NCI-H2227 treated with DMSO at 0.1 percent for 48 hours (cell line): ENCODE measurements around the gene CCDC27.
"Not testable (repeated sequence)": the region's sequence is repeated elsewhere in the genome, so short reads cannot be mapped to it uniquely, and the experiment has no call there.

Experiments used
- DNase-seq: peaks from one replicate; lab custom pipeline; 2025; lab: John Stamatoyannopoulos, UW

The CCDC27 gene

DNA sequence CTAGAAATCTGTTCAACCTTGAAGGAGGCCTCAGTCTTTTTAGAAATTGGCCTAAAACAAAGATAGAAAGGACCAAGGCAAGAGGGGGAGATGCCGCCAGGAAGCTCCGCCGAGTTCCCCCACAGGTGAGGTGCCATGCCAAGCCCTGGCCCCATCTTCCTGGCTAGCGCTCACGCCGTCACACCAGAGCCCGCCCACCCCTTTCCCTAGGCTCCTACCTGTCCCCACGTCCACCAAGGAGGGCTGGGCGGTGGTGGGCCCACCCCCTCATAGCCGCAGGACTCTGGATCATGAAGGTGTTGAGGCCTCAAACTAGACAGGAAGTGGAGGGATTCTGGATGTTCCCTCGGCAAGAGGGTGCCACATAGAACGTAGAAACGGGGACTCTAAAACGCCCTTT lies 15.5 kb upstream of the CCDC27 start:
- no peak for DNase-seq

GRCh38 chr1:3738943-3739342 lies 13.3 kb upstream of the CCDC27 start:
- no peak for DNase-seq

DNA sequence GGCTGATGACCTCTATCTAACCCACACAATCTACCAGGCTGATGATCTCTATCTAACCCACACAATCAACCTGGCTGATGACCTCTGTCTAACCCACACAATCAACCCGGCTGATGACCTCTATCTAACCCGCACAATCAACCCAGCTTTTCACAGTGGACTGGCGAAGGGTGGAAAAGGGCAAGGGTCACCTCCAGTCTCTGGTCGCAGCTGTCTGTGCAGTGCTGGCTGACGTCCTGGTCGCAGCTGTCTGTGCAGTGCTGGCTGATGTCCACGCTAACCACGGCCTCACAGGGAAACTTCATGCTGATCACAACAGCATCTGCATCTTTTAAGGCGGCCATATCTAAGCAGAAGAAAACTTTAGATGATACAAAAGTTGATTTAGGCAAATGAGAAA lies 12.2 kb upstream of the CCDC27 start:
- DNase-seq, result no peak

DNA sequence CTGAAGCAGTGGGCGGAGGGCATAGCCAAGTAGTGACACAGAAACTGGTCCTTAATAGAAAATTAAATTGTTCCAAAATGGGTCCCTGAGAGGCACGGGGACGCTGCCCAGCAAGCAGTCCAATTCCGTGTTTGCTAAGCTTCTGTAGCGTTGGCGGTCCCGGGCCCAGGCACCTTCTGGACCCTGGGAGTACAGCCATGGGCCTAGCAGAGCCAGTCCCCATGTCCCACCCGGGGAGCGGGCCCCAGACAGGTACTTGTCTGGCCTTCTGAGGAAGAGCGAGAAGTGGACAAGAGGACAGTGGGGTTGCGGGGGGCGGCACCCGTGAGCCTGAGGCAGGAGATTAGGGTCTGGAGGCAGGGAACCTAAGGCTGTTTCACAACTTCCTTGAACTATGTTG lies 11.5 kb upstream of the CCDC27 start:
- no peak for DNase-seq

GRCh38 chr1:3741566-3742438 lies 10.4 kb upstream of the CCDC27 start:
- no peak for DNase-seq

GRCh38 chr1:3742439-3743298 lies 9.6 kb upstream of the CCDC27 start:
- no peak for DNase-seq

DNA sequence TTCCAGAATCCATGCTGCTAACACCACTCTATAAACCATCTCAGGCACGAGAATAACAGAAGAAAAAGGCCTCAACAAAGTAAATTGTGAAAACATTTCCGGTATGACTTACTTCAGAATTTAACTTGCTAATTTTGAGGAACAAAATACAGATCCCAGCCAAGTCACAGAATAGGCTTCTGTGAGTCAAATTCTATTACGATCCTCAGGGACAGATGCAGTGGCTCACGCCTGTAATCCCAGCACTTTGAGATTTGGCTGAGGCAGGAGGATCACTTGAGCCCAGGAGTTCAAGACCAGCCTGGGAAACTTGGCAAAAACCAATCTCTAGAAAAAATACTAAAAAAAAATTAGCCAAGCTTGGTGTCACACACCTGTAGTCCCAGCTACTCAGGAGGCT lies 8.8 kb upstream of the CCDC27 start:
- no peak for DNase-seq

DNA sequence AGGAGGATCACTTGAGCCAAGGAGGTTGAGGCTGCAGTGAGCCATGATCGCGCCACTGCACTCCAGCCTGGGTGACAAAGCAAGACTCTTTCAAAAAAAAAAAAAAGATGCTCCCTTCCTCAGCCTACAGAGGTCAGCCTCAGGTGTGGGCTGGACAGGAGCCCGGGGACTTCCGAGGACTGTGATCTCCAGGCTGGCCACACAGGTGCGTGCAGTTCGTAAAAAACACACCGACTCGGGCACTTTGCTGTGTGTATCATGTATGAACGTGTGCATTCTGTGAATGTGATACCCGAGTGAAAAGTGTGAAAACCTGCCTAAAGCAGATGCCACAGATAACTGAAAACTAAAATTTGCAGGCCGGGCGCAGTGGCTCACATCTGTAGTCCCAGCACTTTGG lies 8.4 kb upstream of the CCDC27 start:
- DNase-seq, result no peak

DNA sequence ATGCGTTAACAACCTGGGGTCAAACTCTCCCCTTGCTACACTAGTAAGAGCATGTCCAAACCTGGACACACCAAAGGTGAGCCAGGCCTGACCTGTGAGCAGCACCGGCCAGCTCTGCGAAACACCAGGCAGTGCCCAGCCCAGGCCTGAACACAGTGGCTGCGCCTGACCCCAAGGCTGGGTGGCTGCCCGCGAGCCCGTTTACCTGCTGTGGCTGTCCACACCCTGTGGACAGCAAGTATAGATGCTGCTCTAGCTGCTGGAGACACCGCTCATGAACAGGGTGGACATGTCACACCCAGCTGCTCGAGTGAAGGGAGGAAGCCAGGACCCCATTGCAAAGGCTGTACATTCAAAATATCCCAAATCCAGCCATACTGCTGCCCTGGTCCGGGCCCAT lies 7.6 kb upstream of the CCDC27 start:
- no peak for DNase-seq

DNA sequence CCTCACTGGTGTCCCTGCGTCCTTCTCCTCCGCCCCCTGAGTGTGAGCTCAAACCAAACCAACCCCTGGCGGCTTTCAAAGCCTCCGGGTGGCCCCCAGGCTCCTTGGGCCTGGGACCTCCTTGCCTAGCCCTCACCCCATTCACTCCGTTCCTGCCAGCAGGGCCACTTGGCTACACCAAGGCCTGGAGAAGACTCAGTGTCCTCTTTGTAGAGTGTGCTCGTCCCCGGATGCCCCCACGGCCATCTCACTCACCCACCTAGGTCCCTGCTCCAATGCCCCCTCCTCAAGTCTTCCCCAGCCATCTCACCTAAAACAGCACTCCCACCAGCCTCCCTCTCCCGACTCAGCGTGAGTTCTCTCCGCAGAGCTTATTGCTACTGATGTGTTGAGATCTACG lies 7.2 kb upstream of the CCDC27 start:
- DNase-seq, result no peak

- no peak for DNase-seq
Observed at GRCh38 chr1:3745590-3746381, 6.5 kb upstream of the CCDC27 start.

DNA sequence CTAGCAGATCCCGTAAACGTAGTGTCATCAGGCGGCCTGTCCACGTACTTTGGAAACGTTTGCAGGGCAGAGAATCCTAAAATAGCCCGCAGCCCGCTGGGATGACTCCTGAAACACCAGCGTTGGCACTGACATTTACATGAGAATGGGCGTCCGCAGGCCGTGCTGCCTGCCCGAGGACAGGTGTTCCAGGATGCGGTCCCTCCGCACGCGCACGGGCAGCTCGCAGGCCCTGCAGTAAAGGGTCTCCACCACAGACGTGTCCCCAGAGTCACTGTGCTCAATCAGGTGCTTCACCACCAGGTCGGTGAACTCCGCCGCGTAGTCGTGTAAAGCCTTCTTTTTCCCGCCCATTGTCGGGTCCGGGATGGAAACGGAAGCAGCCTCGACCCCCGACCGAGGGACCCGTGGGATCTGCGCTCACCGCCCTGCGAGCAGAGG lies 5.8 kb upstream of the CCDC27 start:
- no peak for DNase-seq

DNA sequence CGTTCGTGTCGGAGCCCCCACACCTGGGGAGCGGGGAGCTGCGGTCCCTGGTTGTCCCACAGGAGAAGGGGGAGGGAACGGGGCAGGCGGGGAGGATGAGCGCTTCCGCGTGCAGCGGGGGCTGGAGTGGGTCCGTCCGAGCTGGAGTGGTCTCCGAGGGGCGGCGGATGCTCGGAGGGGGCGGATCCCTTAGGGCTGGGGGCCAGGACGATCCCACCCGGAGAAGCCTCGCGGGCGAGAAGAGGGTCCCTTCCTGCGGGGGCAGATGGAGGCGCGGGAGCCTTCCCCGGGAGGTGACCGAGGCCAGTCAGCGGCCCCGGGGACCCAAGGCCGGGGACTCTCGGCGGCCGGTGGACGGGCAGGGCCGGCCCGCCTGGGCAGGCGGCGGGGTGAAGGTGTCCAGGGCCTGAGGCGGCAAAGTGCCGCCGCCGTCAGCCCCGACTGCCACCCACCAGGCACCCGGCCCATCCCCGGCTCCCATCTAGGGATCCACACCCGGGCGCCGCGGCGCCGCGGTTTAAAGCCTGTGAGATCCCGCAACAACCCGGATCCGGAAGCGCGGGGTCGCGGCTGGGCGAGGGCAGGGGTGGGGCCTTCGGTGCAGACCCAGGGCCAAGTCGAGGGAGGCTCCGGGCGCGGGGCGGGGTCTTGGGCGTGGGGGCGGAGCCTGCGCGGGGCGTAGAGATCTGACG lies 5.3 kb upstream of the CCDC27 start:
- DNase-seq, result peak; percentile 82

GRCh38 chr1:3747522-3747848 lies 4.8 kb upstream of the CCDC27 start:
- DNase-seq, result no peak

- no peak for DNase-seq
Observed at GRCh38 chr1:3747903-3748302, 4.3 kb upstream of the CCDC27 start.

GRCh38 chr1:3748316-3748900 lies 3.8 kb upstream of the CCDC27 start:
- not testable (repeated sequence) for DNase-seq

GRCh38 chr1:3749512-3749911 lies 2.7 kb upstream of the CCDC27 start:
- DNase-seq, result no peak

- DNase-seq, result no peak
Observed at GRCh38 chr1:3750741-3751140, 1.5 kb upstream of the CCDC27 start.

DNA sequence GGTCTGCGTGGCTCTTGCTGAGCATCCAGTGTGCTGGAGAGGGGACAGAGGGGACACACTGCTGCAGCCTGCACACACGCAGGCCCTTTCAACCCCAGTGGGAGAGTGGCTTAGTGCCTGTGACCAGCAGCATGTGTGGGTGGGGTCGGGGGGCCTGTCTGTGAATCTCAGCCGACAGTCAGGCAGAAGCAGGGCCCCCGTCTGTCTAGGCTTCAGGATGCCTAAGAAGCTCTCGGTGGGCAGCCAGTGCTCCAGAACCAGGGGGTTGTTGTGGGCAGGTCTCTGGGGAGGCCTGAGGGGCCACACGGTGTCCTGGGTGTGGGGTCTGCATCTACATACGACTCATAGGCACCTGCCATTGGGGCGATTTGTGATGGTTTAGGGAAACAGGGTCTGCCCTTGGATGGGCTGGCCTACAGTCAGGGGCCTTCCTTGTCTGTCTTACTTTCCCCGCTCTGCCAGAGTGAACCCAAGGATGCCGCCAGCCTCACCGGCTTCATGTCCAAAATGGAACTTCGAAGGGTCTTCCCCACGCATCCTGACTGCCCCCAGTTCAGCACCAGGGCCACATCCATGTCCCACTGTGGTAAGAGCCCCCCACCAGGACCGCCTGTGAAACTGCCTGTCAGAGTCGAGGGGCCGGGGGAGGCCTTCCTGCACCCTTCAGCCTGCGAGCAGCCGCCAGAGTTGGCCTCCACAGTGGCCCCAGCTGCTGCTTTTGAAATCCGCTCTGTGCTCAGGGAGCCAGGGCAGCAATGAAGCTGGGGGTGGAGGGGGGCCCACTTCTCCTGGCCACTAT lies 1.6 kb downstream of the CCDC27 start:
- no peak for DNase-seq

GRCh38 chr1:3756394-3756793 lies 4.1 kb downstream of the CCDC27 start:
- no peak for DNase-seq

- no peak for DNase-seq
Observed at GRCh38 chr1:3759164-3759563, 6.9 kb downstream of the CCDC27 start.
